ENCODE results near the gene UNC45A.
"Not testable (repeated sequence)": the region's sequence is repeated elsewhere in the genome, so short reads cannot be mapped to it uniquely, and the experiment has no call there.

The UNC45A gene

DNA sequence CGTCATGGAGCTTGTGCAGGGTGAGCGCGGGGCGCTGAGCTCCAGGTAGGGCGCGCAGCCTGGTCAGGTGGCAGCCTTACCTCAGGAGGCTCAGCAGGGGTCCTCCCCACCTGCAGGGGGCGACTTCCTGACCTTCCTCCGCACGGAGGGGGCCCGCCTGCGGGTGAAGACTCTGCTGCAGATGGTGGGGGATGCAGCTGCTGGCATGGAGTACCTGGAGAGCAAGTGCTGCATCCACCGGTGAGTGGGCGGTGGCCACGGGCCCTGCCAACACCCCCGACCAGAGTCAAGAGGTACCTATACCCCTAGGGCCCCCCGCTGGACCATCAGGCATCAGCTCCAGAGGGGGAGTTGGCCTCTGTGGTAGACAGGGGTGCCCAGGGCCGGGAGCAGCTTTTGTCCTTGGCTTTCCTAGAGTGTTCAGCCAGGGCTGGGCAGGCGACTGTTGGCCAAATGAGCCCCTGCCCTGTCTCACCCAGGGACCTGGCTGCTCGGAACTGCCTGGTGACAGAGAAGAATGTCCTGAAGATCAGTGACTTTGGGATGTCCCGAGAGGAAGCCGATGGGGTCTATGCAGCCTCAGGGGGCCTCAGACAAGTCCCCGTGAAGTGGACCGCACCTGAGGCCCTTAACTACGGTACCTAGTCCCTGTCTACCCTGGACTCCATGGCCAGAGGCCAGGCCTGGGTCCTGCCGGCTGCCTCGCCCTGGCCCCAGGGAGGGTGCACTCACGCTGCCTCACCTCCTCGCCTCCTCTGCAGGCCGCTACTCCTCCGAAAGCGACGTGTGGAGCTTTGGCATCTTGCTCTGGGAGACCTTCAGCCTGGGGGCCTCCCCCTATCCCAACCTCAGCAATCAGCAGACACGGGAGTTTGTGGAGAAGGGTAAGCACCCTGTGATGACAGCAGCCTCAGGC is 41.7 kb upstream of the UNC45A start:
- H3K4me3 ChIP-seq (ENCODE audit: low read depth, low read length), result no peak overlapping the region
- H3K27me3 ChIP-seq (ENCODE audit: control insufficient read depth, insufficient read depth, low read length), result no peaks in the 10 kb centered on the region
- peaks cover 3% of the 10 kb centered on the region for H3K36me3 ChIP-seq (ENCODE audit: control insufficient read depth, insufficient read depth, low read length)
- peaks cover 3% of the 10 kb centered on the region for H3K4me1 ChIP-seq (ENCODE audit: control insufficient read depth, insufficient read depth, low read length)
- no peak overlapping the region for H3K9ac ChIP-seq (ENCODE audit: low read depth, low read length)
- no peaks in the 10 kb centered on the region for H3K9me3 ChIP-seq (ENCODE audit: control insufficient read depth, insufficient read depth, low read length)

DNA sequence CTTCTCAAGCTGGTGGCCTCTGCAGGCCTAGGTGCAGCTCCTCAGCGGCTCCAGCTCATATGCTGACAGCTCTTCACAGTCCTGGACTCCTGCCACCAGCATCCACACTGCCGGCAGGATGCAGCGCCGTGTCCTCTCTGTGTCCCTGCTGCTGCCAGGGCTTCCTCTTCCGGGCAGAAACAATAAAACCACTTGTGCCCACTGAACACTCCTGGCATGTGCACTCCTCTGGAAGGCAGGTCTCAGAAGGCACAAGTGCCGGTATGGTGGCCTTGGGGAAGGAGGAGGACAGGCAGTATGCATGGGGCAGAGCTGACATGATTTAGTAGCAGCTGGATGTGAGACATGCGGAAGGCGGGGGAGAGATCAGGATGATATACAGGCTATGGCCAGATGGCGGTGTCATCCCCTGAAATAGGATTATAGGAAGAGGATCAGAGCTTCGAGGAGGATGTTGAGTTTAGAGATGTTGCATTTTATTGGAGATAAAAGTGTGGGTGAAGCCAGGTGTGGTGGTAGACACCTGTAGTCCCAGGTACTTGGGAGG is 39.4 kb upstream of the UNC45A start:
- no peaks in the 10 kb centered on the region for H3K9me3 ChIP-seq (ENCODE audit: control insufficient read depth, insufficient read depth, low read length)
- no peaks in the 10 kb centered on the region for H3K4me1 ChIP-seq (ENCODE audit: control insufficient read depth, insufficient read depth, low read length)
- H3K4me3 ChIP-seq (ENCODE audit: low read depth, low read length), result no peak overlapping the region
- no peak overlapping the region for H3K9ac ChIP-seq (ENCODE audit: low read depth, low read length)
- H3K27me3 ChIP-seq (ENCODE audit: control insufficient read depth, insufficient read depth, low read length), result peaks cover 3% of the 10 kb centered on the region
- peaks cover 3% of the 10 kb centered on the region for H3K36me3 ChIP-seq (ENCODE audit: control insufficient read depth, insufficient read depth, low read length)

DNA sequence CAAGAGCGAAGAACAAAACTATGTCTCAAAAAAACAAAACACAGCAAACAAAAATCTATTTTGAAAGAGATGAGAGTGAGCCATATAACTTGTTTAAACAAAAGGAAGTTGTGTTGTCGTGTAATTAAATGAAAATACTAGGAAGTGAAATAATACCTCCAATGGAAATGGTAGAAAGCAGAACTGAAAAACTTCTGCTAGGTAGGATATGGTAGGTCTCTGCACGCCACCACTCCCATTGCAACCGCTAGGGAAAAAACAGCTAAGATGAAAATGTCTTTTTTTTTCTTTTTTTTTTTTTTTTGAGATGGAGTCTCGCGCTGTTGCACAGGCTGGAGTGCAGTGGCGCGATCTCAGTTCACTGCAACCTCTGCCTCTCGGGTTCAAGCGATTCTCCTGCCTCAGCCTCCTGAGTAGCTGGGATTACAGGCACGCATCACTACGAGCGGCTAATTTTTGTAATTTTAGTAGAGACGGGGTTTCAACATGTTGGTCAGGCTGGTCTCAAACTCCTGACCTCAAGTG is 37.9 kb upstream of the UNC45A start:
- H3K4me1 ChIP-seq (ENCODE audit: control insufficient read depth, insufficient read depth, low read length); H3K9me3 ChIP-seq (ENCODE audit: control insufficient read depth, insufficient read depth, low read length); H3K27me3 ChIP-seq (ENCODE audit: control insufficient read depth, insufficient read depth, low read length); H3K9ac ChIP-seq (ENCODE audit: low read depth, low read length); H3K4me3 ChIP-seq (ENCODE audit: low read depth, low read length); H3K36me3 ChIP-seq (ENCODE audit: control insufficient read depth, insufficient read depth, low read length): not testable (repeated sequence)

DNA sequence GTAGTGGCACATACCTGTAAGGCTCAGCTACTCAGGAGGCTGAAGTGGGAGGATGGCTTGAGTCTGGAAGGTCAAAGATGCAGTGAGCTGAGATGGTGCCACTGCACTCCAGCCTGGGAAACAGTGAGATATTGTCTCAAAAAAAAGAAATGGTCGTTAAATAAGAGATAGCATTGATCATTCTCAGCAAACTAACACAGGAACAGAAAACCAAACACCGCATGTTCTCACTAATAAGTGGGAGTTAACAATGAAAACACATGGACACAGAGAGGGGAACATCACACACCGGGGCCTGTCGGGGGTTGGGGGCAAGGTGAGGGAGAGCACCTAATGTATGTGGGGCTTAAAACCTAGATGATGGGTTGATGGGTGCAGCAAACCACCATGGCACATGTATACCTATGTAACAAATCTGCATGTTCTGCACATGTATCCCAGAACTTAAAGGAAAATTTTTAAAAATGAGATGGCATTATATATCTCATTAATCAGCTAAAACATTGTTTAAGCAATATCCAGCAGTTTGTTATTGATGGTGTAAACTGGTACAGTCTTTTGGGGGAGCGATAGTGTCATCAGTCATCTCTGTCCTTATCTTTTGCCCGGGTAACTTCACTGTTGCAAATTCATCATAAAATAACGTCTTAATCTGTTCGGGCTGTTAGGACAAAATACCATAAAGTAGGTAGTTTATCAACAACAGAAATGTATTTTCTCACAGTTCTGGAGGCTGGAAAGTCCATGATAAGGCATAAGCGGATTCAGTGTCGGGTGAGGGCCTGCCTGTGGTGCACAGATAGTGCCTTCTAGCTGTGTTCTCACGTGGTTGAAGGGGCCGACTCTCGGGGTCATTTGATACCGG is 33.7 kb upstream of the UNC45A start:
- H3K9me3 ChIP-seq (ENCODE audit: control insufficient read depth, insufficient read depth, low read length), result no peaks in the 10 kb centered on the region
- peaks cover 4% of the 10 kb centered on the region for H3K4me1 ChIP-seq (ENCODE audit: control insufficient read depth, insufficient read depth, low read length)
- peaks cover 4% of the 10 kb centered on the region for H3K36me3 ChIP-seq (ENCODE audit: control insufficient read depth, insufficient read depth, low read length)
- no peak overlapping the region for H3K4me3 ChIP-seq (ENCODE audit: low read depth, low read length)
- no peak overlapping the region for H3K9ac ChIP-seq (ENCODE audit: low read depth, low read length)
- peaks cover 13% of the 10 kb centered on the region for H3K27me3 ChIP-seq (ENCODE audit: control insufficient read depth, insufficient read depth, low read length)

DNA sequence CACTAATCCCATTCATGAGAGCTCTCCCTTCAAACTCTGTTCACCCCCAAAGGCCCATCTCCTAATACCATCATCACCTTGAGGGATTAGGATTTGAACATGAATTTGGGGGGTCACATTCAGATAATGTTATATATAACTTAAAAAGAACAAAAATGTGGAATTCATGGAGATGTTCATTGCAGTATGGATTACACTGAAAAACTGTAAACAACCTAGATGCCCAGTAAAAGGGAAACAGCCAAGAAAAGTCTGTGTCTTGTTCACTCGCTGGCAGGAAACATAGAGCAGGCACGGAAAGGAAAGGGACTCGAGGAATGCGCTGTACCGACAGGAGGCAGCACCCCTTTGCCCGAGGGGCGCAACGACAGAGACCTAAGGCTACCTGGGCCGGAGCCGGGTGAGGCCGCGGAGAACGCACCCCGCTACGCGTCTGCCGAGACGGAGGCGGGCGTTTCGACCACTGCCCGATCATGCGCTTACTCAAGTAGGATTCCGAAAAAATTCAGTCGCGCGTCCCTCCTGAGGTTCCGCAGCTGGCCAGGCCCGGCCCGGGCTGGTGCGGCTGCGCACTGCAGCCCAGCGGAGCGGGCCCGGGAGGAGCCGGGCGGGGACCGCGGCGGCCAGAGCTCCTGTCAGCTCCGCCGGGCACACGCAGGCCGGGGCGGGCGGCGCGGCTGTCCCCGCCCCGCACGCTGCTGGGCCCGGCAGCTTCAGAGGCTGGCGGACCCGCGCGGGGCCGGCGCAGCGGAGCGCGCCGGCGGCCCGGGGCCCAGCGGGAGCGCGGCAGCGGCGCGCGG is 32.8 kb upstream of the UNC45A start:
- peaks cover 4% of the 10 kb centered on the region for H3K4me1 ChIP-seq (ENCODE audit: control insufficient read depth, insufficient read depth, low read length)
- peak overlapping the region; percentile 70 for H3K4me3 ChIP-seq (ENCODE audit: low read depth, low read length)
- H3K9me3 ChIP-seq (ENCODE audit: control insufficient read depth, insufficient read depth, low read length), result no peaks in the 10 kb centered on the region
- H3K9ac ChIP-seq (ENCODE audit: low read depth, low read length), result peak overlapping the region; percentile 37
- H3K27me3 ChIP-seq (ENCODE audit: control insufficient read depth, insufficient read depth, low read length), result peaks cover 13% of the 10 kb centered on the region
- H3K36me3 ChIP-seq (ENCODE audit: control insufficient read depth, insufficient read depth, low read length), result peaks cover 4% of the 10 kb centered on the region

DNA sequence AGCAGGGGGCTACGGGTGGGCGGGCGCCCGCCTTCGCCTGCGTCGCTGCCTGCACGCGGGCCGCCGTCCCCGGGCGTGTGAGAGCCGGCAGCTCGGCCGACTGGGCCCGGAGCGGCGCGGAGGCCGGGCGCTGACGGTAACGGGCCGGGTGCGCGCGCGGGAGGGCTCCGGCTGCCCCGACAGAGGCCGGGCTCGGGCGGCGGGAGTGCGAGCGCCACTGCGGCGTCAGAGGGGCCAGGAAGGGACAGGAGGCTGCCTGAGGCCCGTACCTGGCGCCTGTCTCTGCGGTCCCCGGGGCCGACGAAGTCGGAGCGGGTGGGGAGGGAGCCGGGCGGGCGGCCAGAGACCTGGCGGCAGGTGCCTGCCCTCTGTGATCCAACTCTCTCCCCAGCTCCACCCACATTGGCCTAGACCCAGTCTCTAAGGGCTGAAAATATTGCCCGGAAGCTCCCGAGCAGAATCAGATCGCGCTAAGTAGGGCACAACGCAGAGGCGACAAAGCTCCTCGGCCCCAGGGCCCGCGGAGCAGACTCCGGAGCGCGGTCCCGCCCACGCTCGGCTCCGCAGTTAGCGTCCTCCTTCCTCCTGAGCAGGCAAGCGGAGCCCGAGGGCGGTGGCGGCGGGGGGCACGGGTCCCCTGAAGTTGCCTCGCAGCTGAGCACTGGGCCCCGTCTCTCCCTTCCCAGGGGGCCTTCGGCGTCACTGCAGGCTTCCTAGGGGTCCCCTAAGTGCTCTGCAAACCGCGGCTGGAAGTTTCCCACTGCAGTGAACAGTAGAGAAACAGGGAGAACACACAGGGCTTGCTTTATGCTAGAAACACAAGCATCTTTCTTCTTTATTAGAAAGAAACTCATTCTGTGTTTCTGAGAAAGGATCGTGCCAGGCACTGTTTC is 32.0 kb upstream of the UNC45A start, which contains the start of gene MAN2A2:
MAN2A2 (plus strand) TSS at position 463 of the 893 bp plus-strand sequence. CDS start 906 bp downstream, outside the sequence.
- peak within 1 kb of the TSS; percentile 70 for H3K4me3 ChIP-seq (ENCODE audit: low read depth, low read length)
- H3K9me3 ChIP-seq (ENCODE audit: control insufficient read depth, insufficient read depth, low read length), result no peaks in the 10 kb centered on the region
- peak within 1 kb of the TSS; percentile 37 for H3K9ac ChIP-seq (ENCODE audit: low read depth, low read length)
- peaks cover 4% of the 10 kb centered on the region for H3K4me1 ChIP-seq (ENCODE audit: control insufficient read depth, insufficient read depth, low read length)
- H3K36me3 ChIP-seq (ENCODE audit: control insufficient read depth, insufficient read depth, low read length), result peaks cover 4% of the 10 kb centered on the region
- peaks cover 13% of the 10 kb centered on the region for H3K27me3 ChIP-seq (ENCODE audit: control insufficient read depth, insufficient read depth, low read length)

DNA sequence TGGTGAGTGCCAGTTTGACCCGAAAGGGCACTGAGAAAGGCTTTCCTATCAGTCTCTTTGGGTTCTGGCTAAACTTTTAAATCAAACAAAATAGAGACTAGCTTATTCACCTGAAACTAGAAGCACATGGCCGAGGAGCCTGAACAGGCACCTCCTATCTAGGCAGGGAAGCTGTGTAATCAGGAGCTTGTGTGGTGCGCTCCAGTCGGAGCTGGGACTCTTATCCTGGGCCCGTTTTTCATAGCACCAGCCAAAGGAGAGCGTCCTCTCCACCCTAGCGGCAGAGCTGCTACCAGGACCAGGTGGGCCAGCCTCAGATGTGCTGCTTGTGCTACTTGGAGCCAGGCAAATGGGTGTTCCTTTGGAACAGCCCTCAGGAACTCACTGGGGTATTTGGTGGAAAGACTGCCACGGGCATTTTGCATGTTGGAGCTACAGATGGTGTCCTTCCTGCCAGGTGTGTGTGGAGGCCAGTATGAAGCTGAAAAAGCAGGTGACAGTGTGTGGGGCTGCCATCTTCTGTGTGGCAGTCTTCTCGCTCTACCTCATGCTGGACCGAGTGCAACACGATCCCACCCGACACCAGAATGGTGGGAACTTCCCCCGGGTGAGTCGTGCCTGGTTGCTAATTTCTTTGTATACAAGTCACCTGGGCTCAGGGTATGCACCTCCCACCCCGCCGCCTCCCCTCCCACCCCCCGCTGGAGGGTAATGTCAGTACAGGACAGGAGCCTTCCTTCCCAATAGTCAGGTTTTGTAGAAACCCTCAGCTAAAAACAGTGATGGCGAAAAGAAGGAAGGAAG is 31.1 kb upstream of the UNC45A start:
- Histone ChIP-seq H3K27me3 (ENCODE audit: control insufficient read depth, insufficient read depth, low read length) (peaks cover 13% of the 10 kb centered on the region), H3K9ac (ENCODE audit: low read depth, low read length) (no peak overlapping the region), H3K9me3 (ENCODE audit: control insufficient read depth, insufficient read depth, low read length) (no peaks in the 10 kb centered on the region), H3K4me1 (ENCODE audit: control insufficient read depth, insufficient read depth, low read length) (peaks cover 4% of the 10 kb centered on the region), H3K36me3 (ENCODE audit: control insufficient read depth, insufficient read depth, low read length) (peaks cover 4% of the 10 kb centered on the region), H3K4me3 (ENCODE audit: low read depth, low read length) (peak overlapping the region; percentile 68)

DNA sequence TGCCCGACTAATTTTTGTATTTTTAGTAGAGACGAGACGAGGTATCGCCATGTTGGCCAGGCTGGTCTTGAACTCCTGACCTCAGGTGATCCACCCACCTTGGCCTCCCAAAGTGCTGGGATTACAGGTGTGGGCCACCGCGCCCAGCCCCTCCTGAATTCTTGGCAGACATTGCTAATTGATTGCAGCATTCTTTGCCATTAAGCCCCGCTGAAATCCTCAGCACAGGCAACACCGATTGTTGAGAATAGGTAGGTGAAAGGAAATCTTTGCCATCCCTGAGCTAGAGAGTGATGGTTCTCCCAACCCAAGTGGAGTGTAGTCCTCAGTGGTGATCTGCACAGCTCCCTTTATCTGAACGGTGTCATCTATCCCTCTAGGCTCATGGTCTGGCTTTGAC is 30.3 kb upstream of the UNC45A start:
- Histone ChIP-seq H3K36me3 (ENCODE audit: control insufficient read depth, insufficient read depth, low read length) (peaks cover 4% of the 10 kb centered on the region), H3K4me3 (ENCODE audit: low read depth, low read length) (no peak overlapping the region), H3K9ac (ENCODE audit: low read depth, low read length) (no peak overlapping the region), H3K9me3 (ENCODE audit: control insufficient read depth, insufficient read depth, low read length) (no peaks in the 10 kb centered on the region), H3K27me3 (ENCODE audit: control insufficient read depth, insufficient read depth, low read length) (peaks cover 10% of the 10 kb centered on the region), H3K4me1 (ENCODE audit: control insufficient read depth, insufficient read depth, low read length) (peaks cover 4% of the 10 kb centered on the region)

DNA sequence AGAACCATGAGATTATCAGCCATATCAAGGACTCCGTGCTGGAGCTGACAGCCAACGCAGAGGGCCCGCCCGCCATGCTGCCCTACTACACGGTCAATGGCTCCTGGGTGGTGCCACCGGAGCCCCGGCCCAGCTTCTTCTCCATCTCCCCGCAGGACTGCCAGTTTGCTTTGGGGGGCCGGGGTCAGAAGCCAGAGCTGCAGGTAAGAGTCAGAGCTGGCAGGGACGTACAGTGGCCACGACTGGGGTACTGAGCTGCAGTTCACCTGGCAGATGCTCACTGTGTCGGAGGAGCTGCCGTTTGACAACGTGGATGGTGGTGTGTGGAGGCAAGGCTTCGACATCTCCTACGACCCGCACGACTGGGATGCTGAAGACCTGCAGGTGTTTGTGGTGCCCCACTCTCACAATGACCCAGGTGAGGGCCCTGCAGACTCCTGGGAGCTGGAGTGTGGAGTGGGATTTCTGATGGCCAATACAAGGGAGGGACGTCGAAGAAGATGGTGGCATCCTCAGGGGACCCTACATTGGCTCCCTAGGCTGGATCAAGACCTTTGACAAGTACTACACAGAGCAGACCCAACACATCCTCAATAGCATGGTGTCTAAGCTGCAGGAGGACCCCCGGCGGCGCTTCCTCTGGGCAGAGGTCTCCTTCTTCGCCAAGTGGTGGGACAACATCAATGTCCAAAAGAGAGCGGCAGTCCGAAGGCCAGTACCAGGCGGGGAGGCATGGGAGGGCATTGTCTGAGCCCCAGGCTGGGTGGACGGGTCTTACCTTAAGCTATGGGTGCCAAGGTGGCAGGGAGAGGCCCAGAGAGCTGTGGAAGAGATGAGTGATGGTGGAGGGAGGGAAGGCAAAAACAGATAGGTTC is 29.5 kb upstream of the UNC45A start:
- Histone ChIP-seq H3K4me3 (ENCODE audit: low read depth, low read length) (no peak overlapping the region), H3K27me3 (ENCODE audit: control insufficient read depth, insufficient read depth, low read length) (peaks cover 10% of the 10 kb centered on the region), H3K9me3 (ENCODE audit: control insufficient read depth, insufficient read depth, low read length) (no peaks in the 10 kb centered on the region), H3K4me1 (ENCODE audit: control insufficient read depth, insufficient read depth, low read length) (peaks cover 4% of the 10 kb centered on the region), H3K36me3 (ENCODE audit: control insufficient read depth, insufficient read depth, low read length) (peaks cover 4% of the 10 kb centered on the region), H3K9ac (ENCODE audit: low read depth, low read length) (no peak overlapping the region)
